ENCODE results near the gene KRT15.

KRT15 gene

GRCh38 chr17:41464173-41464572, 54.5 kb downstream of the KRT15 start:
- ATAC-seq (replicated peaks) (no peak), DNase-seq (no peak)
- no peaks in the 10 kb centered on the region for H3K4me1 Mint-ChIP-seq (ENCODE audit: low read depth in 2 of 2)
- peaks cover 32 to 73% of the 10 kb centered on the region in 2 donors for H3K27me3 Mint-ChIP-seq
- no peaks in the 10 kb centered on the region for H3K36me3 Mint-ChIP-seq (ENCODE audit: insufficient read depth)
- H3K27ac Mint-ChIP-seq, result no peak overlapping the region
- H3K4me3 Mint-ChIP-seq, result no peak overlapping the region
- H3K9me3 Mint-ChIP-seq, result no peaks in the 10 kb centered on the region

- ATAC-seq (replicated peaks) (no peak), DNase-seq (no peak)
- H3K27ac Mint-ChIP-seq, result no peak overlapping the region
- H3K9me3 Mint-ChIP-seq, result no peaks in the 10 kb centered on the region
- no peaks in the 10 kb centered on the region for H3K4me1 Mint-ChIP-seq (ENCODE audit: low read depth in 2 of 2)
- no peak overlapping the region for H3K4me3 Mint-ChIP-seq
- H3K27me3 Mint-ChIP-seq, result peaks cover 32 to 75% of the 10 kb centered on the region in 2 donors
- H3K36me3 Mint-ChIP-seq (ENCODE audit: insufficient read depth), result no peaks in the 10 kb centered on the region
These were observed 54.9 kb downstream of the KRT15 start for GRCh38 chr17:41463746-41464145.
